ENCODE measurements around the gene IVNS1ABP.

- TF ChIP-seq CTCF (IDR thresholded peaks at IDR 0.05) (no peak), EP300 (IDR thresholded peaks at IDR 0.05) (no peak)
Measured at GRCh38 chr1:185342672-185343259, 25.7 kb upstream of the IVNS1ABP start.
